Measurements from ENCODE around the gene NRG4.

Gene NRG4

DNA sequence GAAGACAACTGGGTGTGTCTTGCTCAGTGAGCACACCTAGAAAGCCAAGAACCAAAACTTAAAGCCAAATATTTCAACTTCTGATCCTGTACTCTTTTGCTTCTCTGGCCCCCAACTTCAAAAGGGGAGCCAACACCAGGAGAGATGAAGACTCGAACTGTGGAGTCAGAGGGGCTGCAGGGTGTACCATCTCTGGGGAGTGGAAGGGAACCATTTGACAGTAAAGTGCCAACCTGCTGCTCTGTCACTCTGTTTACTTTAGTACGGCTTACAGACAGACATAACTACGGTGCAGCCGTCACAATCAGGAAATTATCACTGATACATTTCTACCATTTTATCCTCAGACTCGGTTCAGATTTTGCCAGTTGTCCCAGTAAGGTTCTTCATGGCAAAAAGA lies 107.0 kb downstream of the NRG4 start (continued):
- TF ChIP-seq EGR2 (tag by site-specific recombination; IDR thresholded peaks at IDR 0.05; ENCODE audit: low read depth) (no peak), ZNF311 (tag by site-specific recombination; IDR thresholded peaks at IDR 0.05; ENCODE audit: borderline replicate concordance) (no peak)

DNA sequence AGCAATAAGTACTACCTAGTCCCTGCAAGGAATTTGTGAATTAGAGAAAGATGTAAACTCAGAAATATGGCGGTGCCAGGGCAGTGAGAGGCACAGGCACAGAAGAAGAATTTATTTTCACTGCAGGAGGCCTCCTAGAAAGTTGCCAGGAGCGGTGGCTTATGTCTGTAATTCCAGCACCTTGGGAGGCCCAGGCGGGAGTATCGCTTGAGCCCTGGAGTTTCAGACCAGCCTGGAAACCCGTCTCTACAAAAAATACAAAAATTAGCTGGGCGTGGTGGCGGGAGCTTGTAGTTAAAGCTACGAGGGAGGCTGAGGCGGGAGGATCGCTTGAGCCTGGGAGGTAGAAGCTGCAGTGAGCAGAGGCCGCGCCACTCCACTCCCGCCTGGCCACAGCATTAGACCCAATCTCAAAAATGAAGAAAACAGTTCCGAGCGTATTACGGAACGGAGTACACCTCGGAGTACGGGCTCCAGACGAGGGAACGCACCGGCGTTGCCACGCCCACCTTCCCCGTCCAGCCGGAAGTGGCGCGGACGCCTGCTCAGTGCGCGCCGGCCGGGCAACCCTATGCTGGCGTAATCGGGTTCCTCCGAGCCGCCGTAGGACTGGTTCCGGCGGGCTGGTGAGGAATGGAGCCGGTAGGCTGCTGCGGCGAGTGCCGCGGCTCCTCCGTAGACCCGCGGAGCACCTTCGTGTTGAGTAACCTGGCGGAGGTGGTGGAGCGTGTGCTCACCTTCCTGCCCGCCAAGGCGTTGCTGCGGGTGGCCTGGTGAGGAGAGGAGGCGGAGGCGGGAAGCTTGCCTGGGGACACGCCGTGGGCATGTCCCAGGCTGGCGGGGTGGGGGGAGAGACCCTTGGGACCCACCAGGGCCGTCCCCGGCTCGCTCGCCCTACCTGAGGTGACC lies 108.6 kb downstream of the NRG4 start, which contains the start of gene FBXO22:
Gene FBXO22, plus strand, starts transcription at position 548 of the 909 bp plus-strand sequence. Its CDS starts 86 bp downstream, at position 634.
- peaks cover 23 to 38% of the 10 kb centered on the region in 2 experiments for H3K36me3 ChIP-seq (ENCODE audit: control insufficient read depth in 2 of 2, insufficient read depth in 1 of 2, low read length in 2 of 2)
- H3K27ac ChIP-seq (ENCODE audit: extremely low read depth, low read depth, low read length), result peak within 1 kb of the TSS; percentile 99
- peaks cover 19% of the 10 kb centered on the region for H3K4me1 ChIP-seq (ENCODE audit: control insufficient read depth, insufficient read depth, low read length)
- POLR2A ChIA-PET, result interaction anchor here (0.5 to 2.5 kb wide), 10 partner anchors 18 to 1660 kb away, joined by 3 to 10 read pairs (median 4); partner anchors contain the start of gene TMEM266
- H3K4me3 ChIP-seq (ENCODE audit: low read depth, low read length), result peak within 1 kb of the TSS; percentile 98
- no peaks in the 10 kb centered on the region for H3K9me3 ChIP-seq (ENCODE audit: control insufficient read depth, insufficient read depth, low read depth, low read length)
- CTCF ChIA-PET, result interaction anchor here (0.6 to 2.1 kb wide), 5 partner anchors 18 to 184 kb away, joined by 3 to 9 read pairs (median 4); no protein-coding TSS in a partner anchor
- TF ChIP-seq ZBTB20 (tag by site-specific recombination; IDR thresholded peaks at IDR 0.05) (peak; percentile 76), GLI4 (tag by site-specific recombination; IDR thresholded peaks at IDR 0.05) (peak; percentile 82), ZNF664 (tag by site-specific recombination; IDR thresholded peaks at IDR 0.05) (0 out of 2 replicates have a peak, but pooled peaks have one; percentile 7), ZFP41 (tag by site-specific recombination; IDR thresholded peaks at IDR 0.05; ENCODE audit: borderline replicate concordance) (no peak), ZNF18 (tag by site-specific recombination; IDR thresholded peaks at IDR 0.05) (0 out of 2 replicates have a peak, but pooled peaks have one; percentile 15), ZBTB11 (tag by site-specific recombination; conservative IDR thresholded peaks at IDR 0.05; ENCODE audit: low read depth) (peak; percentile 99), YY2 (tag by site-specific recombination; IDR thresholded peaks at IDR 0.05) (no peak; the same call in 1 of the 2 replicates), ZNF518A (tag by site-specific recombination; conservative IDR thresholded peaks at IDR 0.05; ENCODE audit: low read depth) (peak; percentile 61), ZBTB6 (tag by site-specific recombination; IDR thresholded peaks at IDR 0.05) (peak; percentile 14; the same call in 1 of the 2 replicates), SETDB1 (IDR thresholded peaks at IDR 0.05; ENCODE audit: insufficient read length, low read length) (no peak), BCL11B (tag by site-specific recombination; IDR thresholded peaks at IDR 0.05; ENCODE audit: low read depth) (peak; percentile 22; the same call in 1 of the 2 replicates), ZNF600 (tag by site-specific recombination; IDR thresholded peaks at IDR 0.05) (peak; percentile 97), ZFP69B (tag by site-specific recombination; IDR thresholded peaks at IDR 0.05) (peak; percentile 82), ZNF843 (tag by site-specific recombination; IDR thresholded peaks at IDR 0.05) (no peak), ZNF10 (tag by site-specific recombination; IDR thresholded peaks at IDR 0.05) (0 out of 2 replicates have a peak, but pooled peaks have one; percentile 66), WT1 (tag by site-specific recombination; IDR thresholded peaks at IDR 0.05) (peak; percentile 64)
- TF ChIP-seq, protein P1, sequence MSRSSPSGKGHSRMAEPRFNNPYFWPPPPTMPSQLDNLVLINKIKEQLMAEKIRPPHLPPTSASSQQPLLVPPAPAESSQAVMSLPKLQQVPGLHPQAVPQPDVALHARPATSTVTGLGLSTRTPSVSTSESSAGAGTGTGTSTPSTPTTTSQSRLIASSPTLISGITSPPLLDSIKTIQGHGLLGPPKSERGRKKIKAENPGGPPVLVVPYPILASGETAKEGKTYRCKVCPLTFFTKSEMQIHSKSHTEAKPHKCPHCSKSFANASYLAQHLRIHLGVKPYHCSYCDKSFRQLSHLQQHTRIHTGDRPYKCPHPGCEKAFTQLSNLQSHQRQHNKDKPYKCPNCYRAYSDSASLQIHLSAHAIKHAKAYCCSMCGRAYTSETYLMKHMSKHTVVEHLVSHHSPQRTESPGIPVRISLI (tag by site-specific recombination; IDR thresholded peaks at IDR 0.05), result peak; percentile 67; the same call in 1 of the 2 replicates
